GM19452 (cell line): Measurements from ENCODE around the gene NCOA4.
"Not testable (repeated sequence)": the region's sequence is repeated elsewhere in the genome, so short reads cannot be mapped to it uniquely, and the experiment has no call there.

Experiments used
- ATAC-seq: cut with Tn5 transposase; IDR thresholded peaks from one replicate; pipeline ENCODE4 v1.9.1; 2021; ENCODE audit not compliant: unreplicated experiment

Gene NCOA4

DNA sequence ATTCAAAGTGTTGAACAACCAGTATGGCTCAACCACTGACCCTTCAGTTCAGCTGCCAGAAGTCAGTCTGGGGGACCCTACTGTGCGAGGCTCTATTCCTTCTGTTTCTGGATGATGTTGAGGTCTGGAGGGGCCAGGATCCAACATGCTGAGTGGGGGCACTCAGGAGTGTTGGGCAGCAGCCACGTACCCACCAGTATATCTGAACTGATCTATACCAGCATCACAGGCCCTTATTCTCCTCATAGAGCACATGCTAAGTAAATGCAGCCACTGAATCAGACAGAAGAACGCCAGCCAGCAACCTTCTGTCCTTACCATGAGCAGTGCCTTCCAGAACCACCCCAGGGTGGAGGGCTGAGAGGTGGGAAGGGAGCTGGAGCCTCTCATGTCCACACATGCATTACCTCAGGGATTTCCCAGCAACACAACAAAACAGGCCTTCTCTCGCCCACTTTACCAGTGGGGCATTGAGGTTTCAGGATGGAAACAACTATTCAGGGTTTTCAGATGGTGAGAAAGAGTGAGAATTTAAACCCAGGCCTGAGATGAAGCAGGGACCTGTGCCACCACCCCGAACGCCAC lies 22.5 kb upstream of the NCOA4 start:
- no peak for ATAC-seq

DNA sequence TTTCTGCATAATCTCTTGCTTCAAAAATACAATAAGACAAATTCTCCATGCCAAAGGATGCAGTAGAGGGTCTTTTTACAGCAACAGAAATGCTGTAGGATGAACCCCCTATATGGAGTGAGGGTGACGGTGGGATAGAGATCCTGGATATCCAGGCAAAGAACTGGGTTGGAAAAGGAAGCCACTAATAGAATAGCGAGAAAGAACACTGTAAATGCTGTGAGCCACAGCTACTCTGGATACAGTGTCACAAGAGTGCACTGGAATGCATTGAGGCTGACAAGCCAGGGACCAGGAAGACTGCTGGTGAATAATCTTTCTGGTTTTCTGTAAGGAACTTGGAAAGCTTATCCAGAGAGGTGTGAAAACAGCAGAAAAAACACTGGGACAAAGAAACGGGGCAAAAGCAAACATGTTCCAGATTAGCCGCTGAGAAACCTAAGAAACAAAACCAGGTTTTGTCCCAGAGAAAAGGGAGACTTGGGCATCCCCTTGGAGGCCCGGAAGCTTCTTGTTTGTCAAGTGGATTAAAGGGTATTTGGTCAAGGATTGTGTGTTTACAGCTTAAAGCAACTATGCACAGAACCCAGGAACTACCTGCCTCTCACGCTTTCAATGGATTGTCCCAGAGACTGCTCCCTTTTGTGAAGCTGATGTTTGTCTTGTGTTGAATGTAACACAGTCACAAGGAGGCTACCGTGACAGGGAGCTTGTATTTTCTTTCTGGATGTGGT lies 21.8 kb upstream of the NCOA4 start:
- ATAC-seq: no peak

DNA sequence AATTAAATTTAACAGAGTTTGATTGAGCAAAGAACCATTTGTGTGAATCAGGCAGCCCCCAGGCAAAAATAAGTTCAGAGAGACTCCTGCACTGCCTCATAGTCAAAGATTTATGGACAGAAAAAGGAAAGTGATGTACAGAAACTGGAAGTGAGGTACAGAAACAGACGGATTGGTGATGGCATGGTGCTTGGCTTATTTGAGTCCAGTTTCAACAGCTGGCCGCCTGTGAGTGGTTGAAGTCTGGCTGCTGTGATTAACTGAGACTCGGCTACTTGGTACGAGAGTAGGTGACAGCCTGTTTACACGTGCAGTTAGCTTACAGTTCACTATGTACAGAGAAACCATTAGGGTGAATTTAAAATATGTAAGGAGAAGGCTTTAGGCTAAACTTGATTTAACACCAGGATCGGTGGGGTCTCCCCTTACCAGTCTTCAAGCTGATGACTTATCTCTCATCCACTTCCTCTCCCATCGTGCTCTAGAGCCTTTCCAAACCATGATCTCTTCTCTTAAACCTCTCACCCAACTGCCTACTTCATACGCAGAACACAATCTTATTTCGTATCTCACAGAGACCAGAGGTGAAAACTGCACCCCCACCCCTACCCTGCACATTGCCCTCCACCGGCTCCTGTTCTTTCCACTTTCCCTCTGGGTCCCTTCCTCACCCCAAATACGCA lies 20.7 kb upstream of the NCOA4 start:
- ATAC-seq: no peak

DNA sequence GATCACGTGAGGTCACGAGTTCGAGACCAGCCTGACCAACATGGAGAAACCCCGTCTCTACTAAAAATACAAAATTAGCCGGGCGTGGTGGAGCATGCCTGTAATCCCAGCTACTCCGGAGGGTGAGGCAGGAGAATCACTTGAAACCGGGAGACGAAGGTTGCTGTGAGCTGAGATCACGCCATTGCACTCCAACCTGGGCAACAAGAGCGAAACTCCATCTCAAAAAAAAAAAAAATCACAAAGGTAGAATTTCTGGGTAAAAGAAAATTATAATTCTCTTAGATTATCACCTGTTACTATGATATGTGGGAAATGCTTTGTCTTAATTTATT lies 19.0 kb upstream of the NCOA4 start:
- not testable (repeated sequence) for ATAC-seq

DNA sequence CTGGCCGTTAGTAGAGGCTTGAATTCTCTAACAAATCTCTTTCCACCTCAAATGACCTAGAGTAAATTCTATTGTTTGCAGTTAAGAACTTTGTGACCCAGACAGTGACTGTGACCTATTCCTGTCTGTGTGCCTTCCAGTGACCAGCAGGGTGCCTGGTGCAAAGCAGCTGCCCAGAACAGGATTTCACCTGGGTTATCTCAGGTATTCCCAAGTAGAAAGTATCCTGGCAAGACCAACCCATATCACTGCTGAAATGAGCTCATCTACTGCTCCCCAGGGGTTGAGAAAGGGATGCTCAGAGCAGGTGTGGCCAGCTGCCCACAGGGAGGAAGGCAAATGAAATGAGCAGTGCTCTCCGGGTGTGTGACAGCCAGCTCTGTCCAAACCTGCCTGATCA lies 17.7 kb upstream of the NCOA4 start:
- ATAC-seq: no peak

DNA sequence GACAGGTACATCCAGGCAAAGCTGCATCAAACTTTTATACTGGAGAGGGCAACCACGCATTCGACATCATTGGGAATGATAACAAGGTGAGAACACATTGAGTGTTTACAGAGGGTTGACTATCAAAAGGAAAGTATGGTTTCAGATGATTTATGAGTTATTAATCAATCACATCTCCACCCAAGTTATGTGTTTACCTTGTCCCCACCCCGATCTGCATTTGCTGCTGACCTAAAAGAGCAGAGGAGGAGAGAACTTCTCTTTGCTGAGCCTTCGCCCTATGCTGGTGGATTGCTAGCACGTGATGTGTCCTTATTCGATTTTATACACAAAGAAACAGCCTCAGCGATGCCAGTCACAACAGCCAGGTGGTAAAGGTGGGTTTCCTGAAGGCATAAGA lies 15.8 kb upstream of the NCOA4 start, which contains the start of gene MSMB:
Gene MSMB, minus strand, starts transcription at position 9 of the 400 bp plus-strand sequence. CDS start 32 bp downstream, outside the sequence.
- ATAC-seq: no peak

DNA sequence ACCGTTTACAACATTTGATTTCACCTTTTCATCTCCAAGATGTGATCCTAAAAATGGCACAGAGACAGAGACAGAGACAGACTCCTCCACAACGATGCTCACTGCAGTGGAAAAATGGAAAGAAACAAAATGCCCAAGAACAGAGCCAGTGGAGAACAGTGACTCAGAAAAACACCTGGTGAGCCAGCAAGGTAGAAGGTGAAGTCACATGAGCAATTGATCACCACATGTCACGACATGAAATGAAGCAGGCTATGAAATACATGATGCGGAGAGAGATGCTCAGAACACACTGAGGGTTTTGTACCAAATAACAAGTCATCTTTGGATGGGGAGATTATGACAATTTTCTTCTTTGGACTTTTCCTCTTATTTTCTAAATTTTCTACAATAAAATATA lies 12.1 kb upstream of the NCOA4 start:
- ATAC-seq: no peak

DNA sequence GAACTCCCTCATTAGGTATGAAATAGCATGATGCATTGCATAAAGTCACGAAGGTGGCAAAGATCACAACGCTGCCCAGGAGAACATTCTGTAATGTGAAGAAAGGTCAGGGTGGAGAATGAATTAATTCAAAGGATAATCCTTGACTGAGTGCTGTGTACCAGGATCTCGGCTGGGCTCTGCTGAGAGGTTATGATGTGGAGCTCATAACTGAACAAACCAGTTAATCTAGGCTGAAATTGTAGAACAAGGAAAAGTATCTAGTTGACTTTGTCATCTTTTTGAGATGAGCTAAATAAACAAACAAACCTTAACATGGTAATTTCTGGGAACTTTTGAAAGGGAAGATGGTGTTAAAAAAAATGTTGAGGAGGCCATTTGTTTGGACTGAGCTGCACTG lies 9.6 kb upstream of the NCOA4 start:
- ATAC-seq: no peak

DNA sequence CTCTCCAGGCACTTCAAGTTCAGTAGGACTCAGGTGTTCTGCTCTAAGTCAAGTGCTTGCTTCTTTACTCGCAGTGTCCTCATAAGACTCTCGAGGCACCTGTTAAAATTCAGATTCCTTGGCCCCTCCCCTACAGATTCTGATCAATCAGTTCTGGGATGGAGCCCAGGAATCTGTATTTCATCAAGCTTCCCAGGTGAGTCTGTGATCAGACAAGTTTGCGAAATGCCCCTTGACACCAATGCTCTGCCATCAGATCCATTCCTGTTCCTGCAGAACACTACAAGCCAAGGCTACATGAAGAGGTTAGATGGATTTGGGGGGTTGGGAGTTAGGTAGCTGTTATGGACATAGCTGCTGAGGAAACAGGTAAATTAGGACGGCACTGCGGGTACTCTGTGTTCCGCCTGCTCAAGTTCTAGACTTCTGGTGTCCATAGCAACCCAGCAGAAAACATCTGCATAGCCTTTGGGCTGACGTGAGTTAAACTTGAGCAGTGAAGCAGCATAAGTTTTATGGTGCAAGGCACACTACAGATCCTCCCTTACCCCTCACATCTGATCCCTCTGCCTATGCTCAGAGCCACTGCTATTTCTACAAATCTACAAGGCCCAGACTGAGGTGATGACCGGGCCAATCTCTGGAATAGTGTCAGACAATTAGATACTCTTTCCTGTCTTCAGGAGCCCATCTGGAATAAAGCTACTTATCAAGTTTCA lies 6.8 kb upstream of the NCOA4 start:
- ATAC-seq: no peak

DNA sequence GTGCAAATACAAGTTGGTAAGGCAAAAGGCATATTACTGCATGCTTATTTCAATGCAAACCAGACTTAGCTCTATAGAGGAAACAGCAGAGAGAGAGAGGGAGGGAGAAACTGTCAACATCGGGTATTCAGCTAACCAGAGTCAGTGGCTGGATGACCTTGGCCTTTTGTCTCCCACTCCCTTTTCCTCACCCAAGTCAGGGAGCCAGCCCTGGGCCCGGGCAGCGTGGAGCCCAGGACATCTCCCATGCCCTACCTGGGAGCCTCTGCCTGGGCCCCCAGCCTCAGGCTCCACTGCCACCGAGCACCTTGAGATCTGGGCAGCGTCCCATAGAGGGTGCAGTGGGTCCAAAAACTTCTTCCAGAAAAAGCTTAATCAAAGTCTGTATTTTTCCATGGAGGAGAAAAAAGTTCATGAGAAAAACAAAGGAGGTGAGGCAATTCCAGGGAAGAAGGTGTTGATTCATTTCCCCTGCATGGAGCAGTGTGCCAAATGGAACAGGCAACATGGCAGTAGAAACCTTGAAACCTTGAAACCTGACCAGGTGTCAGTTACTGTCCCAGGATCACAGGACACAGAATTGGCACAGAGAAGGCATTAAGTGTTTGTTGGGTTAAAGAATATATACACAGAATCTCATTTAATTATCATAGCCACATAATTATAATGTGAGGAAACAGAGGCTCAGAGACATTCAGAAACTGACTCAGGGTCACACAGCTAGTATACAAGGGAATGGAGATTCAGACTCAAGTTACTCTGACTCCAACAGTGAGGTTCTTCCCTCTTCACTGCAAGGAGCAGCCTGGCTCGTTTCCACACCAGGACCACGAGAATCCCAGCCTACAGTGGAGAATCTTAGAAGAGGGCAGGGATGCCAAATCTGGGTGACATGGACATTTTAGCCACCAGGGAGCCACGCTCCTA lies 5.8 kb upstream of the NCOA4 start:
- ATAC-seq: no peak

DNA sequence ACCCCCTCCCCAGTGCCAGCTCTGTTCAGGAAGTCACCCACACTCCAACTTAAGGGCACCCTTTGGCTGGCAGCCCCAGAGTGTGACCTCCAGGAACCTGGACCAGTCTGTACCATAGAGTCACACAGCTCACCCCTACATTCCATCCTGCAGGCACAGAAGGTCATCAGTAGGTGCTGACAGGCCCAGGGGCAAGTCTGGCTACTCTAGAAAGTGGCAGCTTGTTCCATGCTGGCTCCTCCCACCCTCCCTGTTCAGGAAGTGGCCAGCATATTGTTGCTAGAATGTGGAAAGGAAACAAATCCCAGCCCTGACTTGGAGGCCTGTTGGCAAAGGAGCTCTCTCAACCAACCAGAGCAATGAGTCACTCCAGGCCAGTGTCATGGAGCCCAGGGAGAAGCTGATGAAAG lies 3.2 kb upstream of the NCOA4 start:
- ATAC-seq: no peak

DNA sequence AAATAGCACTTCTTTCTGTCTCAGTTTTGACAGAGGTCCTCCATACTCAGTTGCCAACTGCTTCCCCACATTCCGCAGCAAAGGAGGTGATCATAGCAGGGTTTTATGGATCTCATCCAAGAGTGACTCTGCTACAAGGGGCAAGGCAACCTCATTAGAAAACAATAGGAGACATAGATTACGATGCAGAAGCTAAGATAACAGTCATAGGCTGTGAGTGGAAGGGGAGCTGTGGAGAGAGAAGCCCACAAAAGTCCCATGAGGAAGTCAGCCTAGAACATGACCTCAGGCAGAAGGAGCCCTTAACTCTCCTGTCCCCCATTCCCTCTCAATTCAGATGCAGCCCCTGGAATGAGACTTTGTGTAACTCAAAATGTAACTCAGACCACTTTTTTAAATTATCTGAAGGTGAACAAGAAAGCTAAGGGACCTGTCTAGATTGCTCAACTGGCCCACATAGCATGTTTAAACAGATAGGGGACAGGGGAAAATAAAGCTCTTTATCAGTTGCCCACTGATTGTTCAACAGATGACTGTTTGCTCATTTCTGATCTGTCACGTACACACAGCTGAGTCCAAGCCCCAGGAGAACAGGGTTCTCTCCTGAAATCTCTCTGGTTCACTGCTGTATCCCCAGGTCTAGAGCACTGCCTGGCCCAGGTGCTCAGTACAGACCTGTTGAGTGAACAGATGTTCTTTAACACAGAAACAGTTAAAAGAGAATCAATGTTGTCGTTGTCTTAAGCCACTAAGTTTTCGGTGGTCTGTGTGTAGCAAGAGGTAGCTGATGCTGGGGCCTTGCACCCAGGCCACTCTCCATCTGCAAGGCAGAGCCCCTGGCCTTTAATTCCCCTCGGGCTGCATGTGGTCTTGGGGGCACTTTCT lies 1.5 kb upstream of the NCOA4 start:
- ATAC-seq: no peak

DNA sequence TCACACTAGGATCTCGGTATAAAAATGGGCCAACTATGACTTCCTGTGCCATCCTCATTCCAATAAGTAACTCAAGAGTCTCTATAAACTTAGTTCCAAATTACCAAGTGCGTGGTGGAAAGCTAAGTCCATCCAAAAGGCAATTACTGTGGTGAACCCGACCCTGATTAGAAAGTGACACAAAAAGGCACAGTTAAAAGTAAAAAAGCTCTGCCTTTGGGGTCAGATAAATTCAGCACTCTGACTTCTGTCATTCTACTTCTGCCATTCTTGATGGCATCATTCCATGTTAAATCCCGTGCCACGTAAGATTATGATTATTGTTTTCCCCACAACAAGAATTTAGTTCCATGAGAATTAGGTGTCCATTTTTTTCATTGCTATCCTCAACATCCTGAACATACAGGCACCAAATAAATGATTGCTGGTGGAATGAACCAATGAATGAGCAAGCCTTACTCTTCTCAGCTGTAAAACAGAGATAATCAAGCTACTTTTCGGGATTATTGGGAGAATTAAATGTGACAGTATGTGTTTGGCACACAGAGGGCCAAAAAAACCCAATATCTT lies 877 bp downstream of the NCOA4 start:
- no peak for ATAC-seq

DNA sequence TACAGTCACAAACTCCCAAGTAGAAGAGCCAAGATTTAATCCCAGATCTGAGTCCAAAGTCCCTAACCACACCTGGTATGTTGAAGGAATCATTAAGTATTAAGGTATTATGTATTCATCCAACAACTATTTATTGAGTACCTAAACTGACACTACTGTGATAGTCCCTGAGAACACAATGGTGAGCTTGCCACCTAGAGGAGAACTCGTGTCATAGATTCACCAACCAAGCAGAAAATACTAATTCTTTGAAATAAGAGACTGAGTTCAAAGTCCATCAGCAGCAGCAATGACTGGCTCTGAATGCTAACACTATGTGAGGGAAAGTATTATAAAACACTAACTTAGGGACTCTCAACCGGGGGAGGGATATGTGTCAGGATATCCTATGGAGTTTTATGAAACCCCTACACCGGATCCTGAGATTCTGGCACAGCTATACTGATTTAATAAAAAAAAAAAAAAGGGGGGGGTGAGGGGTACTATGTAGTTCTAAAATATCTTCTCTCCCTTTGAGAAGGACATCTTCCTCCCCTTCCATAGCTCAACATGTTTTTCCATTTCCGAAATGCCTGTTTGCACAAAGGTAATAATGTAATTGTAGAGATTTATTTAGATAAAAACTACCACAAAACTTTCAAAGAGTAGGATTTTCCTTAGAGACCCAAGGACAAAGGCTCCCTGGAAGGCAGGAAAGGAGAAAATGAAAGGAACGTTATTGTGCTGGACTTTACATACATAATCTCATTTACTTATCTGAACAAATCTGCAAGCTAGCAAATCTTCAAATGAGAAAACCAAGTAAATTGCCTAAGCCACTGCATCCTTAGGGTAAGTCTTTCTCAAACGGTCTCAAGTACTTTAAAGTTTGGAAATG lies 1.6 kb downstream of the NCOA4 start:
- ATAC-seq: no peak

DNA sequence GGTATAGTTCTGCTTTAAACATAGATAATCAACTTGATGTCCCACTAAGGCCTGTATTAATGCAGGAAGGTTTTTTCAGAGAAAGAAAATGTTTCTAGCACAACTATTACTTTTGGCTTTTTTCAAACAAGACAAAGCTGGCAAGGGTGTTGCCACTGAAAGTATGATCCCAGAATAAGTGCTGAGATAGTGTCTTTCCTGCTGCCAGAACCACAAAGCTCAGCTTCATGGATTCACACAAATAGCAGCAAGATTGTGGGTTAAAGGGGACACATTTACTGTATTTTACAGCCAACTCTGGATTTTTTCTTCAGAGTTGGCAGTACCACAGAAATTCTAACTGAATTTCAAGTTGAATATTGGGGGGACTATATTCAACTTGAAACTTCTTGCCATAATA lies 4.3 kb downstream of the NCOA4 start:
- no peak for ATAC-seq

DNA sequence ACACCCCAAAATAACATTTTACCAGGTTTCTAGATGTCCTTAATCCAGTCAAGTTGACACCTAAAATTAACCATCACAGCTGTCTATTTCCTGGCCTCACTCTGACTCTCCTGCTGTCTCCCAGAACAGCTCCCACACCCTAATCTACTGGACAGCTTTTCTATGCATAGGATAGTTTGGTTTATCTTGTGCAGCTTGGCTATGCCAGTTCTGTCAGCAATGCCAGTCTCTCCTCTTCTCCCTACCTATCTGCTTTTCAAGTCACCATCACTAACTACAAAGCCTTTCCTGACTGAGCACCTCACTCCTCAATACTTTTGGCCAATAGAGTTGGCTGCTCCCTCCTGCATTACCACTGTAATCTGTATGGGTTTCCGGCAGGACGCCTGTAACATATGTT lies 5.0 kb downstream of the NCOA4 start:
- no peak for ATAC-seq

DNA sequence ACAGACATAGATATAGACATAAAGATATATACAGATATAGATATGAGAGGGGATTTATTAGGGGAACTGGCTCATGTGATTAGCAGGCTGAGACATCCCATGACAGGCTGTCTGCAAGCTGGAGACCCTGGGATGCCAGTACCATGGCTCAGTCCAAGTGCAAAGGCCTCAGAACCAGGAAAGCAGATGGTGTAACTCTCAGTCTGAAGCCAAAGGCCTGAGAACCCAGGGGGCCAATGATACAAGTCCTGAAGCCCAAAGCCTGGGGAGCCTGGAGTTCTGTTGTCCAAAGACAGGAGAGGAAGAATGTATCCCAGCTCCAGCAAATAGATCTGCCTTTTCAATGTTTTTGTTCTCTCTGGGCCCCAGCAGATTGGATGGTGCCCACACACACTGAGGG lies 5.5 kb downstream of the NCOA4 start:
- ATAC-seq: no peak

DNA sequence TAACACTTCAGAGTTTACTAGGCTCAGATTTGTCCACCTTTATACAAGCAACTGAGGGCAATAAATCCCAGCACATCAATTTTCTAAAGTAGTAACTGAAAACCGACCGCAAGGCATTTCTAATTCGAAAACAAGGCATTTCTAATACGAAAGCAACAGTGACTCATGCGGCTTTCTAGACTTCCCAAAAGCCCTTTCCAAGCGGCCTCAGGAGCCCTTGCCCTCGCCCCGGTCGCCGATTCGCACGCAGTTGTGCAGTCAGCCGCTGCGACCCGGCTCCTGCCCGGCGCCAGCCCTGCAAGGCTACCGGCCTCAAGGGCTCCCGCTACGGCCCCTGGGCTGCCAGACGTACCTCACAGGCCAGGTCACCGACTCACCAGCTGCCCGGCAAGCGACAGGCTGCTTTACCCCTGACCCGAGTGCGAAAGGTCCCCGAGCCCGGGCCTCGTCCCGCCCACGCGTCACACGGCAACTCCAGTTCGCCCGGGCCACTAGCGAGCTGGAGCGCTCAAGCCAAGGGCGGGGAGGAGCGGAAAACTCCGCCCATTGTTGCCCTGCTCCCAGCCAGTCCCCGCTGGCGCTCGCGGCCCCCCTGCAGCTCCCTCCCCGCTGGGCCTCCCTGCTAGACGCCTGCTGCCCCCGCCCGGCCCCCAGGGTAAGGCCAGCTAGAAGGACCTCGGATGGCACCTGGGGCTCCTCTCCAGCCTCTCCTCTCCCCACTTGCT lies 7.3 kb downstream of the NCOA4 start:
- ATAC-seq: peak; percentile 92
